K562 (cell line): Measurements from ENCODE around the gene PLEKHG3. TPM values are rescaled to one million over a fixed set of nuclear protein-coding genes. Genes with fewer than 3 reads are reported as not detected.

ENCODE experiments used
- ATAC-seq: fragments of 200-7000 bp; cut with Tn5 transposase; 3 replicates; pipeline ENCODE4 v1.9.1; 2020; ENCODE audit warnings: moderate library complexity
- BruUV-seq: library from RNA; stranded (reverse); fragments of 400-500 nt; replicated peaks from 2 replicates; lab custom pipeline; 2021; lab: Mats Ljungman, UMichigan
- CTCF ChIA-PET: fragments of 300-600 bp; formaldehyde crosslinking; extraction: SDS; loops from one replicate; lab custom pipeline; 2021; ENCODE audit warnings: low intra/inter-chr PET ratio; lab: Yijun Ruan, JAX
- POLR2A ChIA-PET: fragments of 300-600, 350-650 bp; sonication (Branson Sonifier 250); formaldehyde crosslinking; extraction: SDS; loops from one replicate; lab custom pipeline; 2021; ENCODE audit warnings: antibody characterized with exemption, inconsistent platforms; lab: Yijun Ruan, JAX
- DNase-seq, 4 experiments: peaks; one replicate each; pipeline versions ENCODE4 v3.0.0 to v3.0.0-alpha.2; 2011 to 2018; ENCODE audit warnings: low spot score in 3 of 4, mixed read lengths in 3 of 4; ENCODE audit errors: extremely low read depth in 1 of 4
- FAIRE-seq: peaks from 2 replicates; lab custom pipeline; 2011; peaks lifted over from hg19 to GRCh38; lab: Jason Lieb, UNC
- H2AFZ ChIP-seq: 2 replicates; pipeline ENCODE4 v1.6.0; 2011; ENCODE audit warnings: low read depth, low read length, control low read depth, inconsistent platforms
- H3K27ac ChIP-seq: fragments of 200-600 bp; 3 replicates; pipeline ENCODE4 v1.8.0; 2011; ENCODE audit warnings: low read depth, mild to moderate bottlenecking, control low read depth, inconsistent platforms, low read length, moderate library complexity, mixed read lengths; ENCODE audit errors: extremely low read depth
- H3K27me3 ChIP-seq, 2 experiments: fragments of 300-600 bp in 1 of 2; 2 replicates in 1 of 2; 3 replicates in 1 of 2; pipeline versions ENCODE4 v1.6.0 to v1.8.0; 2011; ENCODE audit warnings: inconsistent platforms in 2 of 2, low read length in 2 of 2, mild to moderate bottlenecking in 1 of 2, mixed read lengths in 1 of 2, moderate library complexity in 1 of 2; ENCODE audit not compliant: control insufficient read depth in 2 of 2, insufficient read depth in 2 of 2
- H3K36me3 ChIP-seq: fragments of 300-600 bp; 3 replicates; pipeline ENCODE4 v1.8.0; 2011; ENCODE audit warnings: mild to moderate bottlenecking, low read length, inconsistent platforms; ENCODE audit not compliant: control insufficient read depth, insufficient read depth
- H3K4me1 ChIP-seq, 2 experiments: fragments of 200-600 bp in 1 of 2; replicated peaks in 1 of 2; 2 replicates in 1 of 2; 3 replicates in 1 of 2; pipeline versions ENCODE4 v1.5.1 to v1.8.0; 2011; ENCODE audit warnings: inconsistent platforms in 2 of 2, low read length in 2 of 2, mild to moderate bottlenecking in 1 of 2, mixed read lengths in 1 of 2, moderate library complexity in 1 of 2; ENCODE audit not compliant: control insufficient read depth in 2 of 2, insufficient read depth in 2 of 2
- H3K4me2 ChIP-seq: 2 replicates; pipeline ENCODE4 v1.6.1; 2011; ENCODE audit warnings: low read length, control low read depth, inconsistent platforms, mixed read lengths; ENCODE audit not compliant: insufficient read depth
- H3K4me3 ChIP-seq: fragments of 200-600 bp; sonication (generic), shearing (Covaris generic); 2 replicates; pipeline ENCODE4 v1.5.1; 2016; ENCODE audit warnings: control low read depth, inconsistent platforms
- H3K79me2 ChIP-seq: fragments of 200-600 bp; 3 replicates; pipeline ENCODE4 v1.8.0; 2011; ENCODE audit warnings: low read length, inconsistent platforms; ENCODE audit not compliant: control insufficient read depth, insufficient read depth
- H3K9ac ChIP-seq, 2 experiments: 2 replicates each; pipeline versions ENCODE4 v1.6.0 to v1.6.1; 2011; ENCODE audit warnings: low read depth in 2 of 2, low read length in 2 of 2, control low read depth in 1 of 2, inconsistent platforms in 1 of 2, mild to moderate bottlenecking in 1 of 2, mixed read lengths in 1 of 2; ENCODE audit not compliant: insufficient read depth in 1 of 2
- H3K9me1 ChIP-seq: one replicate; pipeline ENCODE4 v1.6.0; 2011; ENCODE audit warnings: inconsistent platforms, mild to moderate bottlenecking, low read length, moderate library complexity; ENCODE audit not compliant: control insufficient read depth, insufficient read depth
- H3K9me3 ChIP-seq: replicated peaks from 2 replicates; pipeline ENCODE4 v1.5.1; 2011; ENCODE audit warnings: low read depth, low read length, inconsistent platforms; ENCODE audit not compliant: control insufficient read depth, insufficient read depth
- H4K20me1 ChIP-seq: replicated peaks from 2 replicates; pipeline ENCODE4 v1.6.1; 2011; ENCODE audit warnings: low read length, inconsistent platforms, mixed read lengths; ENCODE audit not compliant: control insufficient read depth, insufficient read depth
- CHD7 ChIP-seq: fragments of 200-600 bp; sonication (generic); IDR thresholded peaks from one replicate; pipeline ENCODE4 v1.6.1; 2012; ENCODE audit warnings: mild to moderate bottlenecking, low read depth, low read length, inconsistent platforms
- EGR1 ChIP-seq: fragments of 450-650 bp; conservative IDR thresholded peaks from 2 replicates; pipeline ENCODE4 v1.6.1; 2017; ENCODE audit warnings: mild to moderate bottlenecking
- HNRNPL ChIP-seq: fragments of 200-400 bp; formaldehyde crosslinking; IDR thresholded peaks from 2 replicates; pipeline ENCODE4 v1.6.1; 2017; ENCODE audit warnings: low read depth, mild to moderate bottlenecking, low read length
- KLF10 ChIP-seq: fragments of 250-450 bp; sonication (Bioruptor Pico); IDR thresholded peaks from 2 replicates; pipeline ENCODE4 v1.6.1; 2021; ENCODE audit warnings: matching md5 sums
- MITF ChIP-seq: IDR thresholded peaks from 2 replicates; pipeline ENCODE4 v1.6.1; 2014; ENCODE audit warnings: antibody characterized with exemption
- PTRF ChIP-seq: fragments of 450-650 bp; IDR thresholded peaks from 2 replicates; pipeline ENCODE4 v1.6.1; 2016; ENCODE audit warnings: mild to moderate bottlenecking, missing genetic modification characterization, missing compliant biosample characterization
- TFE3 ChIP-seq: fragments of 450-650 bp; formaldehyde crosslinking; IDR thresholded peaks from 2 replicates; pipeline ENCODE4 v1.4.0; 2020; ENCODE audit warnings: mild to moderate bottlenecking, mixed read lengths
- WGBS: fragments of 100-300 bp; shearing (Covaris generic); methylation state at CpG from one replicate; pipeline ENCODE4 v1.1.6; 2016; ENCODE audit warnings: low coverage, mixed read lengths; ENCODE audit not compliant: insufficient coverage; ENCODE audit errors: missing lambda C conversion rate; 5-methylcytosine and 5-hydroxymethylcytosine counted together
- in situ Hi-C: fragments of 300-500 bp; cut with MboI; formaldehyde crosslinking; loops from 4 replicates; pipeline ENCODE4 v1.15.0; 2018; ENCODE audit warnings: inconsistent platforms, mixed read lengths
- intact Hi-C: fragments of 100-400 bp; cut with micrococcal nuclease; formaldehyde crosslinking; loops from 2 replicates; pipeline ENCODE4 v1.14.2; 2022
- polyA plus RNA-seq, 8 experiments: library from polyadenylated mRNA; depleted of rRNA in 4 of 8; stranded (reverse) in 5 of 8; unstranded in 3 of 8; fragments of >200 nt; fragmentation: Nextera tagmentation in 2 of 8; fragmentation: Illumina TruSeq in 1 of 8; extraction: Ambion mirVana in 2 of 8; extraction: Trizol in 1 of 8; gene quantifications; 2 replicates each; pipeline versions ENCODE4 v1.2.1 to v1.2.3, GENCODE V29; 2011 to 2014; ENCODE audit warnings: inconsistent platforms in 1 of 8, missing spikeins in 1 of 8
- total RNA-seq, 7 experiments: library from RNA; depleted of rRNA in 6 of 7; stranded (reverse); fragments of >200 nt in 6 of 7; fragmentation: Illumina TruSeq in 2 of 7; extraction: Trizol in 2 of 7; gene quantifications; 2 replicates each; pipeline versions ENCODE4 v1.2.1 to v1.2.3, GENCODE V29; 2011 to 2021; ENCODE audit warnings: low replicate concordance in 1 of 7

The PLEKHG3 gene
- total and polyA plus RNA-seq, 9 of the 15 experiments (the other 6 are each of a cell fraction or from before 2014, with no cell fraction given), result 0.04 to 0.16 TPM; not detected in 7

- FAIRE-seq, result no peak
- no peaks in the 10 kb centered on the region for H3K79me2 ChIP-seq
- H3K4me1 ChIP-seq, result peaks cover 0 to 6% of the 10 kb centered on the region in 2 experiments; a peak in 2 of 5 replicates
- H3K4me3 ChIP-seq, result no peak overlapping the region
- peaks cover 17 to 20% of the 10 kb centered on the region in 2 experiments for H3K27me3 ChIP-seq
- H3K9ac ChIP-seq, result no peak overlapping the region
- no peaks in the 10 kb centered on the region for H3K36me3 ChIP-seq
- H3K4me2 ChIP-seq, result no peak overlapping the region
- BruUV-seq, result no TSS peak
- H3K27ac ChIP-seq, result no peak overlapping the region
- POLR2A ChIA-PET, result interaction anchor here (0.7 kb wide), 2 partner anchors 16 to 278 kb away, joined by 3 read pairs; no protein-coding TSS in a partner anchor
- CTCF ChIA-PET, result no interaction called here
- WGBS, result 0% methylated on average over 7 of the region's 7 CpGs
- no peak for DNase-seq
- no peaks in the 10 kb centered on the region for H3K9me3 ChIP-seq
- intact Hi-C loops, result no loop called here
- ATAC-seq, result no peak
- in situ Hi-C loops, result no loop called here
- no peak overlapping the region for H2AFZ ChIP-seq
- no peaks in the 10 kb centered on the region for H3K9me1 ChIP-seq
- H4K20me1 ChIP-seq, result no peaks in the 10 kb centered on the region
- no peak for TF ChIP-seq TFE3 (CRISPR knock-in tag)
- TF ChIP-seq KLF10, result no peak
- TF ChIP-seq EGR1, result no peak
- no peak for TF ChIP-seq CHD7
- no peak for TF ChIP-seq PTRF (tag)
- TF ChIP-seq MITF, result no peak
- no peak for TF ChIP-seq HNRNPL
Observed at GRCh38 chr14:64698903-64699302, 5.3 kb upstream of the PLEKHG3 start.
